NCI-H187 treated with DMSO at 0.1 percent for 48 hours (cell line): ENCODE results near the gene PKD1L1.

ENCODE experiments used
- DNase-seq: peaks from one replicate; lab custom pipeline; 2025; lab: John Stamatoyannopoulos, UW

Gene PKD1L1

DNA sequence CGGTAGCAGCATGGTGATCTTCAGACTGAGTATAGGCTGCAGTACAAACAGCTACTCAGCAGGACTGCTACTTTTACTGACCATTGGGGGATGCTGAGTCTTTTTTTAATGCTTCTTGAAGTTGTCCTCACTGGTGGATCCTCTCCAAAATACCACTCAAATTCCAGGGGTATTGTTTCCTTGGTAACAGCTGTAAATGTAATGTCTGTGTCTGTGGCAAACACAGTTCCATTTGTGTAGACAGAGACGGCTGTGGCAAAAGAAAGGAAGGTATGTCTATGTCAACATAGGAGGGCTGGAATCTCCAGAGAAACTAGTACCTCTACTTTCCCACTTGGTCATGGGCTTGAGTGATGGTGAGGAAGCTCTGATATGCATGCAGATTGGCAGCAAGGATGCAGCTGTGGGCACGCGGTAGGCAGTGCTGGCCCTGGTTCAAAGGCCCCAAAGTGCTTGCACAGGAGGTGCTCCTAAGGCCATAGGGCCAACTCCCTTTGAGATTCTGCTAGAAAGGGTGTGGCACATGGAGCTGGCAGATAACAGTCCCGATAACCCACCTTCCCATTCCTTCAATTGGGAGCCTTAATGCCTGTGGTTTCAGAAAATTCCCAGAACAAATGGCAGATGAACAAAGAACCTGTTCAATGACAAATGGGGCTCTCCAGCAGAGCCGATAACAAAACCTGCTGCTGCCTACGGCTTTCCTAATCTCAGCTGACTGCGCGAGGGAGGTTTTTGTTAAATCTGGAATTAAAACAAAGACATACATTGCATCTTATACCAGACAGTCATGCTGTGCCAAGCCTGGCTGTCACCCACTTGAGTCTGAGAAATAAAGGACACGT is 43.0 kb downstream of the PKD1L1 start:
- DNase-seq: no peak

DNA sequence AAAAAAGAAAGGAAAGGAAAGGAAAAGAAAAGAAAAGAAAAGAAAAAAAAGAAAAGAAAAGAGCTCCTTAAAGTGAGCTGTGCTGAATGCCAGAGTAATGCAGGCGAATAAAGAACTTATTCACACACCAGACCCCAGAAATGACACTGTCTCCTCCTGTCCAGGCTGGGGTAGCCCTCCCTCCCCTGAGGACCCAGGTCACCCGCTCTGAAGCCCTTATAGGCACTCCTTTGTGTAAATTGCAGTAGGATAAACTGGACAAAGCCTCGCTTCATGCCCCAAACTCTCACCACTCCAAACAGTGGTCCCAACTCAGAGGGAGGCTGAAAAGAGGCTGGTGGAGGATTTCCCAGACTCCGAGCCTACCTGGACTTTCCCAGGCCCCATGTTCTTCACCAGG is 46.3 kb downstream of the PKD1L1 start:
- no peak for DNase-seq

GRCh38 chr7:47901542-47901941 is 46.7 kb downstream of the PKD1L1 start:
- DNase-seq: no peak

- DNase-seq: no peak
These were observed 50.4 kb downstream of the PKD1L1 start for GRCh38 chr7:47897831-47898230.

- no peak for DNase-seq
These were observed 51.4 kb downstream of the PKD1L1 start for GRCh38 chr7:47896809-47897423.

GRCh38 chr7:47895026-47895425 is 53.2 kb downstream of the PKD1L1 start:
- DNase-seq: no peak

- DNase-seq: no peak
These were observed 54.4 kb downstream of the PKD1L1 start for GRCh38 chr7:47893721-47894365.

- DNase-seq: no peak
These were observed 55.0 kb downstream of the PKD1L1 start for GRCh38 chr7:47893238-47893637.

- no peak for DNase-seq
These were observed 57.7 kb downstream of the PKD1L1 start for GRCh38 chr7:47890606-47891005.

DNA sequence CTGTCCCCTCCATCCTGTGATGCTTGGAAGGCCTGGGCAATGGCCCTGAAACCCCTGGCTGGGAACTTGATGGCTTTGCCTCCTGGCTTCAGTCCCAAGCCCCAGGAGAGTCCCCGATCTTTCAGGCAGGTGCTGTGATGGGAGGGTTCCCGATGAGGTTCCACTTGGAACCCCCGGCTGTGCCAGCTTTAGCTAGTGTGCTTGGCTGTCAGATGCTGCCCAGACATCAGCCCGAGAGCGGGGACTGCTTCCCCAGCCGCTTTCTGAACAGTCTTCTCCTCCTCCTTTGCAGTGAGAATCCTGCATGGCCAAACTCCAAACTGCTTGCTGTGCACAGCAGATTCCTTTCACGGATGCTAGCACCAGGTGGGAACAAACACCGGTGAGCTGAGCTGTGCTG is 58.1 kb downstream of the PKD1L1 start:
- no peak for DNase-seq

DNA sequence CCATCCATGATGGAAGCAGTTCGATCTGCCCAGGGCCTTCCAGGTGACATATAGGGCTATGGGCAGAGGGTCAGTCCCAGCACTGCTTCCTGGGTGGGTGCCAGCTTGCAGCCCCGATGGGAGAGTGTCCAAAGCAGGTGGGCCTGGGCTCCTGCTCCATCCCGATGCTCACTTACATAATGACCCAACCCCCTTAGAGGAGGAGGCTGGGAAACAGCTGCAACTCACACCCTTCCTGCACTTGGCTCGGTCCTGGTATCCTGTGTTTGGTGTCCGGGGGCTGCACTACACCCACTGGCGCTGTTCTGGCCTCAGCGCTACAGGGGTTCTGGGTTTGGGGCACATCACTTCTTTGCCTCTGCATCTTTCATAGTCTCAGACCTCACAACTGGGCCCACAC is 58.5 kb downstream of the PKD1L1 start:
- no peak for DNase-seq

- DNase-seq: no peak
These were observed 59.6 kb downstream of the PKD1L1 start for GRCh38 chr7:47888371-47889265.

DNA sequence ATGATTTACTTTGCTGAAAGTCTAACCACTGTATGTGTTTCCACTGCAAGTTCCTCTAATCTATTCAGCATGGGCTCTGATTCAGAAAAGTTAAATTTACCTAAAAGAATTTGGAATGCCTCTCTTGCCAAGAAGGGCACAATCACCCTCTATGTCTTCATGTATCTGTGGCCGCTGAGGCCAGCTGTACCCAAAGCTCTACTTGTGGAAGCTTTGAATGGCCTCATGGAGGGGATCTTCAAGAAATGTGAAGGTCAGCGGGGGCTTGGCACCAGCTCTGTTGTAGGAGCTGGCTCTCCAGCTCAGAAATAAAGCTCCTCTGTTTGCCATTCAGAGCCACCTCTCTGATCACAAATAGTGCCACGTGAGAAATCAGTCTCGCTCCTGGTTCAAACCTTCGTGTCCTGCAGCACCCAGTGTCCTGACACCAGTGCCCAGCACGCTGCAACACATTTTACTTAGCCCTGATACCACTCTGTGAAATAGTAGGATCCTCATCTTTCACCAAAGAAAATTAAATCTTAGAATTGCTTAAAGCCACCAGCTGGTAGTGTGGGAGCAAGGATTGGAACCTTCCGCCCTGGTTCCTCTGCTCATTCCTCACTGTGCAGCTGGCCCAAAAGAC is 61.1 kb downstream of the PKD1L1 start:
- DNase-seq: no peak

DNA sequence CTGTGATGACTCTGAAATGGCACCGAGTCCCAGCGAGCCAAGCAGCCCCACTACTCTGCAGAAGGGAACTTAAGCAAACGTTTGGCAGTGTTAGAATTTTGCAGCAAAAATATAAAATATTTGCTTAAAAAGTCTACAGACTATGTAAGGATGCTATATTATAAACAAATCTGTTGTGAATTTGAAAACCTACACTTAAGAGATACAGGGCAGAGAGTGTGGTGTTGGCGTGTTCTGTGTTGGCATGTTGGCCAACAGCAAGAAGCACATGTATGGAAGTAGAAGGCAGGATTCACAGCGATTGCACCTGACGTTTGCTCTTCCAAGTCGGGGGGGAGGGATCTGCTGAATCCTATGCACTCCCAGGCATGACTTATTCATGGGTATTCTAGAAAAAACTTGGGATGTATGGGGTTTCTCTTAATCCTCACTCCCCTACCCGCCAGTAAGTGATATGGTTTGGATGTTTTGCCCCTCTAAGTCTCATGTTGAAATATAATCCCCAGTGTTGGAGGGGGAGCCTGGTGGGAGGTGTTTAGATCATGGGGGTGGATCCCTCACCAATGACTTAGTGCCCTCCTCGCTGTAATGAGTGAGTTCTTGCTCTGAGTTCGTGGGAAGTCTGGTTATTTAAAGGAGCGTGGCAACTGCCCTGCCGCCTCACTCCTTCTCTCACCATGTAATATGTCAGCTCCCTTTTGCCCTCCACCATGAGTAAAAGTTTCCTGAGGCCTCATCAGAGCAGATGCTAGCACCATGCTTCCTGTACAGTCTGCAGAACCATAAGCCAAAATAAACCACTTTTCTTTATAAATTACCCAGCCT is 62.1 kb downstream of the PKD1L1 start:
- no peak for DNase-seq

- DNase-seq: no peak
These were observed 62.8 kb downstream of the PKD1L1 start for GRCh38 chr7:47885309-47885986.

DNA sequence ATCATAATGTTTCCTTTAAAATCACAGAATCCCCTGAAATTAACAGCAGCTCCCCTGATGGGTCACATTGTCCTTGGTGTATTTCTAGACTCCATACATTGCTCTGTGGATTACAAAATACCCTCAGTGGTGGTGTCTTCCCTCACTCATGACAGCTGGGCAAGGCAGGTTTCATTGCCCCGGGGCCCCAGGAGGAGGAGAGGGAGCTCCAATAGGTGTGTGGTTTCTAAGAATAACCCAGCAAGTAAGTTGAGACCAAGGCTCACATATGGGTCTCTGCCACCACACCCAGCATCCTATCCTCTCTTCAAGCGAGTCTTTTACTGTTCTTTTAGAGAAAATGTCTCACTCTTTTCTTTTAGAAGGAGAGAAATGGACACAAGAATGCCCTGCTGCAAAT is 63.6 kb downstream of the PKD1L1 start:
- DNase-seq: no peak

DNA sequence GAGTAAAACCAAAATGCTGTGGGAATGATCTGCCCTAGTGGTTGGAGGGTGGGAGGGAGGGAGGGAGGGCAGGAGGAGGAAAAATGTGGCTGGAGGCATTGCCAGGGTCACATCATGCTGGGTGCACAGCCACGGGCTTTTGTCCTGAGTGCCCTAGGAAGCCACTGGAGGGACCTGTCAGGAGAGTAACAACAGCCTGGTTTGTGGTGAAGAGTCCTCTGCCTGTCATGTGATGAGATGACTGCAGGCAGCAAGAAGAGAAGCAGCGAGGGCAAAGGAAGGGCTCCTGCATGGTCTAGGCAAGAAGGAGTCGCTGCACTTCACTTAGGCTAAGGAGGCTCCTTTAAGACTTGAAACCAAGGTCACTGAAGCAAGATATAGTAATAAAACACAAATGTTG is 65.6 kb downstream of the PKD1L1 start:
- no peak for DNase-seq

DNA sequence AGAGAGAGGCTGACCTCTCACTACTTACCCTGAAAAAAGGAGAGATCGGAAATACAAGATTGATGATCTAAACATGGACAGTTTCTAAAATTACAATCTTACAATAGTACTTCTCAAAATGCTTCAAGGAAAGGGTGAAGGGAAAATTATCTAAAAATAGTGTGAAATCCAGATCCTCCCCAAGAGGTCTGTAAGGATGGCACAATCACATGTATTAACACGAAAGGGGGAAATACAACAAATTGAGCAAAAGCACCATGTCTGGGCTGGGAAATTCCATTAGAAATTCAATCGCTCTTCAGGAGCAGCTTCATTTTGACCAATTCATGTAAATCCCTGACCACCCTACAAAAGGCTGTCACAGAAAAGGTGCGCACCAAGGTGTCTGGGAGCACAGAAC is 67.0 kb downstream of the PKD1L1 start:
- no peak for DNase-seq

- DNase-seq: no peak
These were observed 69.6 kb downstream of the PKD1L1 start for GRCh38 chr7:47878662-47879061.

DNA sequence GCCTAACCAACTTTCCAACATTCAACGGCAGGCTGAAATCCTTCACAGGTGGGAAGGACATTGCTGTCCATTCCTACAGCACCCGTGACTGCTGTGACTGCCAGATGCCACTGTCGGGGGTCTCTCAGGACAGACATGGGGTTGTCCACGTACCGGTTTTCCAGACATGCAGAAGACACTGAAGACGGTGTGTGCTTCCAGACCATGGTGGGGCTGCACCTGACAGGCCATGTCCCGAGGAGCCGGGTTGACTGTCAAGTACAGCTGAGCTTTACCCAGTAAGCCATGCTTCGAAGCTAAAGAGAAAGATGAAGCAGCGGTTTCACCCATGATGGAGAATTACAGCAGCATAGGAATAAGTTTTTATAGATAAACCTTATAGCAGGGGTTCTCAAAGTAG is 70.9 kb downstream of the PKD1L1 start:
- no peak for DNase-seq
